HG03139 (cell line): Measurements from ENCODE around the gene VIL1.

Source experiments
- ATAC-seq: cut with Tn5 transposase; IDR thresholded peaks from one replicate; pipeline ENCODE4 v1.9.1; 2021; ENCODE audit not compliant: unreplicated experiment

The VIL1 gene

DNA sequence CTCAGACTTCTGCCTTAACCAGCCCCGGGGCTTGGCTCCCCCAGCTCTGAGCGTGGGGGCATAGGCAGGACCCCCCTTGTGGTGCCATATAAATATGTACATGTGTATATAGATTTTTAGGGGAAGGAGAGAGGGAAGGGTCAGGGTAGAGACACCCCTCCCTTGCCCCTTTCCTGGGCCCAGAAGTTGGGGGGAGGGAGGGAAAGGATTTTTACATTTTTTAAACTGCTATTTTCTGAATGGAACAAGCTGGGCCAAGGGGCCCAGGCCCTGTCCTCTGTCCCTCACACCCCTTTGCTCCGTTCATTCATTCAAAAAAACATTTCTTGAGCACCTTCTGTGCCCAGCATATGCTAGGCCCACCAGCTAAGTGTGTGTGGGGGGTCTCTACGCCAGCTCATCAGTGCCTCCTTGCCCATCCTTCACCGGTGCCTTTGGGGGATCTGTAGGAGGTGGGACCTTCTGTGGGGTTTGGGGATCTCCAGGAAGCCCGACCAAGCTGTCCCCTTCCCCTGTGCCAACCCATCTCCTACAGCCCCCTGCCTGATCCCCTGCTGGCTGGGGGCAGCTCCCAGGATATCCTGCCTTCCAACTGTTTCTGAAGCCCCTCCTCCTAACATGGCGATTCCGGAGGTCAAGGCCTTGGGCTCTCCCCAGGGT, 13.7 kb upstream of the VIL1 start:
- ATAC-seq, result no peak

DNA sequence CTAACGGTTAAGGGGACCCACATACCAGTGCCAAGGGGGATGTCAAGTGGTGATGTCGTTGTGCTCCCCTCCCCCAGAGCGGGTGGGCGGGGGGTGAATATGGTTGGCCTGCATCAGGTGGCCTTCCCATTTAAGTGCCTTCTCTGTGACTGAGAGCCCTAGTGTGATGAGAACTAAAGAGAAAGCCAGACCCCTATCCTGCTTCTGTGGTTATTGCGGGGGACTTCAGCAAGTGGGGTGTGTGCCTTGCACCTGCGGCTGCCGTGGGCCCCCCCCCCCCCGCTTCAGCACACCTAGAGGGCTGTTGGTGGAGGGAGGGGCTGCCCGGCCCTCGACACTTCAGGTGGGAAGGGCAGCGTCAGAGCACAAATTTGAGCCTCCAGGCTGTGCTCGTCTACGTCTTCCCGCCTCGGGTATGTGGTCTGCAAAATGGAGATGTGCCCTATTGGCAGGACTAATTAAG, 13.1 kb upstream of the VIL1 start:
- no peak for ATAC-seq

DNA sequence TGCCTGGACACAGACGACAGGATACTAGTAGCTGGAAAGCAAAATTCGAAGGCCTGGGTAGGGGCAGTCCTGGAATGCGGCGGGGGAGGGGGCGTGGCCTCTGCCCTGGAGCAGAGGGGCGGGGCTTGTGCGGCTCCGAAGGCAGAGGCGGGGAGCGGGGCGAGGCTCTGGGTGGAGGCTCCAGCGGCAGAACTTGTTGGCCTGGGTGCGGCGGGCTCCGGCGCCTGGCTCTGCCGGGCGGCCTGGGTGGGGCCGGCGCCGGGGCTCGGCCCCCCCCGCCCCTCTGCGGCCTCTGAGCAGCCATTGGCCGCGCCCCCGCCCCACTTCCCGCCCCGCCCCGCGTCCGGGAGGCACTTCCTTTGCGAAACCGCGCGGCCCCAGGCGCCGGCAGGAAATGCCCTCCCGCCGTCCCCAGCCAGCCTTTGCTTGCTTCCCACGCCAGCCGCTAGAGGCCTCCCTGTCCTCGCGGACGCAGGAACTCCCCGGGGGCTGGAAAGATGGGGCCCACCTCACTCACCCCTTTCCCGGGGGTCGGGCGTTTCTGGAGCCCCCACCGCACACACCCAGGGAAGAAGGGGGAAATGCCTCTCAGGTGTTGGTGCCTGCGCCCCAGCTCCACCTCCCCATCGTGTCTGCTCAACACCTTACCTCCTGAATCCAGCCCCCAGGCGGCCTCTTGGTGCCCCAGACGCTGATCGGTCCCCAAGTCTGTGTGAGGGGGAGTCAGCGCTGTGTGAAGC, 12.5 kb upstream of the VIL1 start:
- peak; percentile 77 for ATAC-seq

DNA sequence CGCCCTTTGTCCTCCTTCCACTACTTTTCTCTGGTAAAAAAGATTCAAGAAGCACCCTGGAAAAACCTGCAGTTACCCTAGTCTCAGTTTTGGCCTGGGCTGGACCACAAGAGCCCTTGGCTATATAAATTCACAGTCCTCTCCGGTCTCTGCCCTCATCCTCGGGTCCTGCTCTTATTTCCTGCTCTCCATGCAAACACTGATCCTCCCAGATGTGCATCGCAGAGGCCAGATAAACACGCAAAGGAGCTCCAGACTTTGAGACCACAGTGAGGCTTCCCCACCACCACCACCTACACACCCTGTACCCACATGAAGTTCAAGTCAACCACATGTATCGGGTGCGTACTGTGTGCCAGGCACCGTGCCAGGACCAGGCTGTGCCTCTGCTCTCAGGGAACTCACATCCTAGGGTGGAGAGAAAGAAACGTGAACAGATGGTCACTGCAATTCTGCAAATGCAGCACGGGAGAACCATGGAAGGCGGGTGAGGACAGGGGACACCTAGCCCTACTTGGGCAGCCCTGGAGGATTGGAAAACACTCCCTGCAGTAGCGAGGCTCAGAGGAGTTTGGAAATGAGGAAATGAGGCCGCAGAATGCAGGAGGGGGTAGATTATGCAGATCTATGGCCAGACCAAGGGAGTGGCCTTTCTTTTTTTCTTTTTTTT, 11.8 kb upstream of the VIL1 start:
- peak; percentile 1 for ATAC-seq

DNA sequence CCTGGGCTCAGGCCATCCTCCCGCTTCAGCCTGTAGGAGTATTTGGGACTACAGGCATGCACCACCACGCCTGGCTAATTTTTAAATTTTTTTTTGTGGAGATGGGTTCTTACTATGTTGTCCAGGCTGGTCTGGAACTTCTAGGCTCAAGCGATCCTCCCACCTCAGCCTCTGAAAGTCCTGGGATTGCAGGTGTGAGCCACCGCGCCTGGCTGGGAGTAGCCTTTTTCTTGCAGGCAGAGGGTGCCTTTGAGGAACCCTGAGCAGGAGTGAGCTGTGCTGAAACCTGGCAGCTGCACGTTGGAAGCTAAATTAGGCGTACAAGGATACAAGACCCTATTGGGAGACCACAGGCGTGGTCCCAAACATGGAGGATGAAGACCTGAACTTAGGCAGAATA, 11.2 kb upstream of the VIL1 start:
- no peak for ATAC-seq

DNA sequence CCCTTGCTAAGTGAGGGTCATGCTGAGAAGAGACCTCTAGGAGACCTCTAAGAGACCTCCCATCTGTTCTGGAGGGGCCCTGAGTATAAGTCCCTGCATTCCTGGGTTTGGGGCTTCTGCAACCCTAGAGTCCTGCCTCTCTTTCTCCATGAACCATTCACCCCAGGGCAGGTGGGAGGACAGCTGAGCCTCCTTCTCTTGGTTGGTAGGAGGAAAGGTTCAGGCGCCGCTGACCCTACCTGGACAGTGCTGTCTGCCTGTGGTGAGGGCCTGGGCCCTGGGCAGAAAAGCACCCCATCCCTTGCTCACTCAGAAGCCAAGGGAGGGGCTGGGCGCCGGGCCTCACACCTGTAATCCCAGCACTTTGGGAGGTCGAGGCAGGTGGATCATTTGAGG, 604 bp upstream of the VIL1 start:
- ATAC-seq, result no peak

DNA sequence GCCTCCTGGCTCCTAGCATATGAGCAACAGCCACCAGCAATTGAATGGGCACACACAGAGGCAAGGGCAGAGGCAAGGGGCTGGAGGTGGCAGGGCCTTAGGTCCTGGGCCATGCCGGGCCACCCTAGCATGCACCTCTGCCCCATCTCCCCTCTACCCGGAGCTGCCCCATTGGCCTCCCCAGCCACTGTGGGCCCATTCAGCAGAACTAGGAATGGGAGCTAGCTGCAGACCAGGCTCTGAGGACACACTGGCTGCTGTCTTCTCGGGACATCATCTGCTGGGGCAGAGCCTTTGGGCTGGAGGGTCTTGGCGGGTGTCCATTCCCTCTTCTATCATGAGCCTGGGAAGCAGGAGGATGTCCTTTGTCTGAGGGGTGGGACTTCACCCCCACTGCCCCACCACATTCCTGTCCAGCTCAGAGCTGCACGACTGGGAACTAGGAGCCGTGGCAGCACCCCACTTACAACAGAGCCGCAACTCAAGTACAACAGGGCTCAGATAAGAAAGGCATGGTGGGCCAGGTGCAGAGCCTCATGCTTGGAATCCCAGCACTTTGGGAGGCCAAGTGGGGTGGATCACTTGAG, 800 bp downstream of the VIL1 start:
- no peak for ATAC-seq

DNA sequence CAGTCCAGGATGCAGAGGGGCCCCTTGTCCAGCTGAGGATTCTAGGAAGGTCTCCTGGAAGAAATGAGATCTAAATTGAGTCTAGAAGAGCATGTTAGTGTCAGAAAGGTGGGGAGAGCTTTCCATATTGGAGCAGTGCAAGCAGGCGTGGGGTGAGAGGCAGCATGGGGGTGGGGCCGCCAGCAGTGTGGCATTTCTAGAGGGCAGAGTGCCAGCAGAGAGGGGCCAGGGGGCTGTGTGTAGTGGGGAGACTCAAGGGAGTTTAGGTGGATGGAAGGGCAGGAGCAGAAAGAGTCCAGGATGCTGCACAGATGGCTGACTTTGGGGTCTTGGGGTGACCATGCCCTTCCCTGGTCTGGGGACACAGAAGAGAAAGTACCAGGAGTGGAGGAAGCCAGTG, 2.1 kb downstream of the VIL1 start:
- no peak for ATAC-seq

DNA sequence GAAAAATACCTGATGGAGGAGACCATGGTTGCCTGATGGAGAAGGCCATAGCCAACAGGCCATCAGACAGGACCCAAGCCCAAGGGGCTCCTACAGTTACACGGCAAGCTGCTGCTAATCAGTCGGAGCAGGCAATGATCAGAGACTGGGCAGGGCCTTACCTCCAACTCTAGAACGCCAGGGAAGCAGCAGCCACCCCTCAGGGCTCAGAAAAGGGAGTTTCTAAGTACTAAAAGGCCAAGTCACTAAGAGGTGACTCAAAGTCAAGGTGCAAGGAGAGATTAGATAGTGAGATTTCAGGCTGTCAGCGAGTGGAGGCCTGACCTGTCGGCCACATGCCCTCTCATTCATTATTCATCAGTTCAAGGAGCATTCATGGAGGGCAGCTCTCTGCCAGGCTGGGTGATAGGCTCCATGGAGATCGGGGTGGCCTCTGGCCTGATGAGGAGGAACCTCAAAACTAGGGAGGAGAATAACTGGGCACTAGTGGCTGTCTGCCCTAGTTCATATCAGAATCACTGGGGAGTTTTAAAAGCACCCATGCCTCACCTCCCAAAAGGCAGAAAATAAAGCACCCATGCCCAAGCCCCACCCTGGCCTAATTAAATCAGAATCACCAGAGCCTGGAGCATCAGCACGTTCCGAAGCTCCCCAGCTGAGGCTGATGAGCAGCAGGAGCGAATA, 3.6 kb downstream of the VIL1 start:
- no peak for ATAC-seq

DNA sequence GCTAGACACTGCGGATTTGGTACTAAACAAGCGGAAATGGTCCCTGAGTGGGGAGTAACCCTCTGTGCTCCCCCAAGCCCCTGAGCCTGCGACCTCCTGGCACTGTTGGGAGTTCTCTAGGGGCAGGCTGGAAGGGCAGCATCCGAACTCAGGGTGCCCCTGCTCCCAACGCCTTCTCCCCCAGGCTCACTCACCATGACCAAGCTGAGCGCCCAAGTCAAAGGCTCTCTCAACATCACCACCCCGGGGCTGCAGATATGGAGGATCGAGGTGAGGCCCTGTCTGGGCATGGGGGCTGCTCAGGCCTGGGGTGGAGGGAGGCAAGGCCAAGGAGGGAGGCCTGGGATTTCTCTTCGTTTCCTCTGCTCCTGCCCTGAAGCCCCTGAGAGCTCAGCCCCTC, 4.7 kb downstream of the VIL1 start:
- no peak for ATAC-seq

DNA sequence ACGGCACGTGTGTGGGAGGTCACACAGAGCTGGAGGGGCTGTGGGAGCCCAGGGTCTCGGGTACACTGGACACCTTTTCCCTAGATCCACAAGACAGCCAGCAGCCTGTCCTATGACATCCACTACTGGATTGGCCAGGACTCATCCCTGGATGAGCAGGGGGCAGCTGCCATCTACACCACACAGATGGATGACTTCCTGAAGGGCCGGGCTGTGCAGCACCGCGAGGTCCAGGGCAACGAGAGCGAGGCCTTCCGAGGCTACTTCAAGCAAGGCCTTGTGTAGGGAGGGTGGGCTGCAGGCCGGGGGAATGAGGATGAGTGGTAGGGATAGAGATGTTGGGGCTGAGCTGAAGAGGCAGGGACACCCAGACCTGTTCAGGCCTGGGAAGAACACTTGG, 6.6 kb downstream of the VIL1 start:
- no peak for ATAC-seq

DNA sequence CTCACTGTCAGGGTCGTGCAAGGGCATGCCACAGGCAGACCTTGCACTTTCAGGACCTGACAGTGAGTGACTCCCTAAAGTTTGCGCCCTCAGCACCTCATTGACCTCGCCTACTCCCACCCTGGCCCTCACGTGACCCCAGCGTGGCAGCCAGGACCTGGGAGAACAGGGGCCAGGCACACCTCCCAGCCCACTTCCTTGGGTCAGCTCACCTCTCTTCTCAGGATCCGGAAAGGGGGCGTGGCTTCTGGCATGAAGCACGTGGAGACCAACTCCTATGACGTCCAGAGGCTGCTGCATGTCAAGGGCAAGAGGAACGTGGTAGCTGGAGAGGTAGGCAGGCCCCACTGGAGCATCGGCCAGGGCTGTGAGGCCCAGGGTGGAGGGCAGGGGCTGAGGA, 8.8 kb downstream of the VIL1 start:
- ATAC-seq, result no peak

DNA sequence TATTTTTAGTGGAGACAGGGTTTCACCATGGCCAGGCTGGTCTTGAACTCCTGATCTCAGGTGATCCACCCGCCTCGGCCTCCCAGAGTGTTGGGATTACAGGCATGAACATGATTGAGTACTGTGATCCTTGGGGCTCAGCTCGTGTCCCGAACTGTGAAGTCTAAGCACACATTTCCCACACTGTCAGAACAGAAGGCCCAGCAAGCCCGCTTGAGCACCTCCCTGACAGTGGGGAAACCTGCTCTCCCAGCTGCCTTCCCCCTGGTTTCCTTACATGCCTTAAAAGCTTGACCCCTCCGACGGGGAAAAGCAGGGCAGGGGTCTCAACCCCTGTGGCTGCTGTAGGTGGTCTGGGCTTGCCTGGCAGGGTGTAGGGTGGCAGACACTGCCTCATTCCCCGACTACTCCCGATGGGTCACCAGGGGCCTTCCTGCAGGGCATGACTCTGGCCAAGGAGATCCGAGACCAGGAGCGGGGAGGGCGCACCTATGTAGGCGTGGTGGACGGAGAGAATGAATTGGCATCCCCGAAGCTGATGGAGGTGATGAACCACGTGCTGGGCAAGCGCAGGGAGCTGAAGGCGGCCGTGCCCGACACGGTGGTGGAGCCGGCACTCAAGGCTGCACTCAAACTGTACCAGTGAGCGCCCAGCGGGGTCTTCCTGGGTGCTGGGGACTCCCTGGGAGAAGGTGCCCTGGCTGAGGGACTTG, 10.1 kb downstream of the VIL1 start:
- no peak for ATAC-seq

DNA sequence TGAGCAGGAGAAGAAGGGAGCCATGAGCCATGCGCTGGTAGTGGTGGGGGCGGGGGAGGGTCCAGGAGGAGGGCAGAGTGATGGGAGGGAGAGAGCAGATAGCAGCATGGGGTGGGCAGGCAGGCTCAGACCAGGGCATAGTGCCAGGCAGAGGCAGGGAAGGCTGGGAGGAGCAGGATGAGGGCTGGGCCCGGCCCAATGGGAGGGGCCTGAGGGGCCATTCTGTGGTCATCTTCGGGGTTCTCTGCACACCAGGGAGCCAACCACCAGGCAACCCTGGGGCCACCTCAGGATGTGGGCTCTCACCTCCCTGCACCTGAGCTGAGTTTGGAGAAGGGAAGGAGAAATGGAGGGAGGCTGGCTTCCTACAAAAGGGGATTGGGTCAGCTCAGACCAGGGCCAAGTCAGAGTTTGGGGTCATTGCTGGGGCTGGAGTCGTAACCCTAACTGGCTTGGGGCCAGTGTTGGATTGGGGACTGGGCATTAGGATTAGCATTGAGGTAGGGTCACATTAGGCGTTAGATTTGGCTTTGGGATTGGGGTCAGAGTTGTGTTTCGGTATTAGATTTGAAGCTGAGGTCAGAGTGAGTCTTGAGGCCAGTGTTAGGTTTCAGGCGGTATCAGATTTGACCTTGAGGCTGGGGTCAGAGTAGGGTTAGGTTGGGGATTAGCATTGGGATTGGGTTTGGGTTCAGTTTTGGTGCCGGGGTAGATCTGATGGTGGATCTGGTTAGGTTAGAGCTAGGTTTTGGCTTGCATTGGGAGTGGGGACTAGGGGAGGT, 11.2 kb downstream of the VIL1 start:
- ATAC-seq, result no peak

DNA sequence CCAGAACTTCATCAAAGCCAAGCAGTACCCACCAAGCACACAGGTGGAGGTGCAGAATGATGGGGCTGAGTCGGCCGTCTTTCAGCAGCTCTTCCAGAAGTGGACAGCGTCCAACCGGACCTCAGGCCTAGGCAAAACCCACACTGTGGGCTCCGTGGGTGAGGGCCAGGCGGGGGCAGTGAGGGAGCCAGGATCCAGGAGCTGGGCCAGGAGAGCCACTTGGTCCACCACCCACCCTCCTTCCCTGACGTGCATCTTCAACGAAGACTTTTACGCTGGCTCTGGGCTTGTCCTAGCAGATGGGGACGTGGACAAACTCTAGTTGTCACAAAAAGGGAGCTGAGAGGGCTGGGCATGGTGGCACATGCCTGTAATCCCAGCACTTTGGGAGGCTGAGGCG, 11.8 kb downstream of the VIL1 start:
- no peak for ATAC-seq

DNA sequence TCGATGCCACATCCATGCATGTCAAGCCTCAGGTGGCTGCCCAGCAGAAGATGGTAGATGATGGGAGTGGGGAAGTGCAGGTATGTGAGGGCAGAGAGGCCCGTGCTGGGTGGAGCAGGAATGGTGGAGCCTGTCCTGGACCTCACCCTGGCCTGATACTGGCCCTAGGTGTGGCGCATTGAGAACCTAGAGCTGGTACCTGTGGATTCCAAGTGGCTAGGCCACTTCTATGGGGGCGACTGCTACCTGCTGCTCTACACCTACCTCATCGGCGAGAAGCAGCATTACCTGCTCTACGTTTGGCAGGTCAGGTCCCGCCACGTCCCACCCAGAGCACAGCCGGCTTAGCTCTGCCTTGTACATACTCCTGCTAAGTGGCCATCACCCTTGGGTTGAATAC, 13.0 kb downstream of the VIL1 start:
- no peak for ATAC-seq

DNA sequence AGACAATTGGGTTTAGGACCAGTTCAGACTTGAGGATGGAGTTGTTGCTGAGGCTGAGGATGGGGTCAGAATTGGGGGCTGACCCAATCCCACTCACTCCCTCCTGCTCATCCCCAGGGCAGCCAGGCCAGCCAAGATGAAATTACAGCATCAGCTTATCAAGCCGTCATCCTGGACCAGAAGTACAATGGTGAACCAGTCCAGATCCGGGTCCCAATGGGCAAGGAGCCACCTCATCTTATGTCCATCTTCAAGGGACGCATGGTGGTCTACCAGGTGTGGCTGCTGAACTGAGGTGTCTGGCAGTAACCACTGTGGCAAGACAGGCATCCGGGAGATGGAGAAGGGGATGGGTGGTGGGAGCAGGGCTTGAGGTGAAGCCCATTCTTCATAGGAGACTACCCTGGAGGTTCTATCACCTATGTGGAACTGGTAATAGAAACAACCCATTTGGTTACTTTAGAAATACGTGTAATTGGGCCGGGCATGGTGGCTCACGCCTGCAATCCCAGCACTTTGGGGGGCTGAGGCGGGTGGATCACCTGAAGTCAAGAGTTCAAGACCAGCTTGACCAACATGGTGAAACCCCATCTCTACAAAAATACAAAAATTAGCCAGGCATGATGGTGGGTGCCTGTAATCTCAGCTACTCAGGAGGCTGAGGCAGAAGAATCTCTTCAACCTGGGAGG, 13.9 kb downstream of the VIL1 start:
- ATAC-seq, result no peak

DNA sequence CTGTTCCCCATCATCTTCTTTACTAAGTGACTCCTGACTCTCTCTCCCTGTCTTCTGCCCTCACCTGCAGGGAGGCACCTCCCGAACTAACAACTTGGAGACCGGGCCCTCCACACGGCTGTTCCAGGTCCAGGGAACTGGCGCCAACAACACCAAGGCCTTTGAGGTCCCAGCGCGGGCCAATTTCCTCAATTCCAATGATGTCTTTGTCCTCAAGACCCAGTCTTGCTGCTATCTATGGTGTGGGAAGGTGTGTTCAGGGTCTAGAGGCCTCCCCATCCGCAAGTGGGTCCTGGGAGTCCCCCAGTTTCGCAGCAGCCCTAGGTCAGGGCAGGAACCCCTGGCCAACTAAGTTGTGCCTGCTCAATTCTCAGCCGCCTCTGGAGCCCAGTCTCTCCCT, 15.5 kb downstream of the VIL1 start:
- ATAC-seq, result no peak
